GM18520 (cell line): ENCODE data around the gene VPS13D.

ENCODE experiments used
- ATAC-seq: cut with Tn5 transposase; IDR thresholded peaks from one replicate; pipeline ENCODE4 v1.9.1; 2021; ENCODE audit not compliant: unreplicated experiment

VPS13D gene

DNA sequence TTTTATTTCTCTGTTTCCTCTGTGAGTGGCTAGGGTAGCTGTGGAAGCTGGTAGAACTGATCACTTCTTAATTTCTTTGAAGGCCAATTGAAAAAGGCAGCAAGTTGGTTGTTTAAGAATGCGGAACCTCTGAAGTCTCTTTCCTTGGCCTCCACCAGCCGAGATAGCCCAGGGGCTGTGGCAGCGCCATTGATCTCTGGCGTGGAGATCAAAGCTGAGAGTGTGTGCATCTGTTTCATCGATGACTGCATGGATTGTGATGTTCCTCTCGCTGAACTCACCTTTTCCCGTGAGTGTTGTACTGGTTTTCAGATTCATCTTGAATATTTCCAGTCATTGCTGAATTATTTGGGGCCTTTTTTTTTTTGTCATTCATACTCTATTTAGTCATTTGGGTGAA, 97.7 kb downstream of the VPS13D start:
- ATAC-seq = no peak

GRCh38 chr1:12333036-12333785, 103.4 kb downstream of the VPS13D start:
- ATAC-seq = no peak

GRCh38 chr1:12335815-12336214, 106.0 kb downstream of the VPS13D start:
- ATAC-seq = no peak

DNA sequence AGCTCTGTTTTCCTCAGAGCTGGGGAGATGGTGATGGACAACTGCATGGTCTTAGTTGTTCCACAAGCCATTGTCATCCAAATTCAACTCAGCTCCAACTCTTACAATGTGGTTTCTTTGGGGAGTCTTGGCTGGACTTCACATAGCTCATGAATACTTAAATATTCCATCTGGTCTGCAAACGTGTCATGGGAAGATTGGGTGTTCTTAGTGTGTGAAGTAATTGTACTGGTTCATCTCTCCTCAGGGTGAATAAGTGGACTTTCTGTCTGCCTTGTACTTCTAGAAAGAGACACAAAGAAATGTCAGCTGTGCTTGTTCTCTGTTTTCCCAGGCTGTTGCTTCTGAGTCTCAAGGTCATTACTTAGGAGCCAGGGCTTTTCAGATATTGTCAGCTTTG, 106.6 kb downstream of the VPS13D start:
- ATAC-seq = no peak

DNA sequence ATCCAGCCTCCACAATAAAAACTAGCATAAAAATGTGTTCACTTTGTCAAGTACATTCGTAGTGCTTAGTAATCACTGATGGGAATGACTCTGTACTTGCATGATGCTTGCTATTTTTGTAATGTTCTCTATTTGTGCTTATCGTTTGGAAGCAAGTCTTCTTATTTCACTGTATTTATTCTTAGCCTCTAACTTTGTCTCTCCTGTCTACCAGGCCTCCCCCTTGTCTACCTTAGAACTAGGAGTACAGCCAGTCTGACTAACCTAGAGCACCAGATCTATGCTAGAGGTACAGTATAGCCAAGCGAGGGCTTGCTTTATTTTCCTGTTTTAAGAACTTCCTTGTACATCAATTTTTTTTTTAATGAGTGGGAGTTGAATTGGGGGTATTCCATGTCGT, 108.2 kb downstream of the VPS13D start:
- no peak for ATAC-seq

- ATAC-seq = no peak
These were observed 109.0 kb downstream of the VPS13D start for GRCh38 chr1:12338823-12339222.

GRCh38 chr1:12339396-12339795, 109.6 kb downstream of the VPS13D start:
- no peak for ATAC-seq

DNA sequence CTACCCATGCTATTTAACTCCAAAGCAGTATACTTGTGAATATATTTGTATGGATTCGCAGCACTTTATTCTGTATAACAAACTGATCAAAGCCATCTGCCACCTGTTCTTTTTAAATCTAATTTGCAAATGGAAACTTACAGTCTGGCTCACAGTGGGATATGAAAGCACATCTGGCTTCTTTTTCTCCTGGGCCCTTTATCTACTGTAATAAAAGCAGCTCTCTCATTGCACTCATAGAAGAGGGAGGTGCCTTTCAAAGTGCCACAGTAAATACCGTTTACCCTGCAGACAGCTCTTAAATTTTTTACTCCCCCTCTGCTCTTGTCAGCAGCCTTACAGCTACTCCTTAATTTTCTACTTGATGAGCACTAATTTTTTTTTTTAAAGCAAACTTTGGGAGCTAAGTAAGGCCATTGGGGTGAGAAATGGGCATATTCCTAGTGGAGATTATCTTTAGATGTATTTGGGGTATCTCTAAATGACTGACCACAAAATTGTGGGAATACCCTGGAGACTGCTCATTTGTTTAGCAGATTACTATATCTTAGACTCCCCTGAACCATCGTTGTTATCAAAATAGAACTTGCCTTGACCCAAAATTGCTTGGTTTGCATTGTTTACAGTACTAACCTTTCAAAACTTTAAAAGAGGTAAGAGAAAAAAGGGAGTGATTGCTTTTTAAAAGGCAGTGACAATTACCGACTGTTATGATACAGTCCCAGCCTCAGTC, 110.1 kb downstream of the VPS13D start:
- no peak for ATAC-seq

DNA sequence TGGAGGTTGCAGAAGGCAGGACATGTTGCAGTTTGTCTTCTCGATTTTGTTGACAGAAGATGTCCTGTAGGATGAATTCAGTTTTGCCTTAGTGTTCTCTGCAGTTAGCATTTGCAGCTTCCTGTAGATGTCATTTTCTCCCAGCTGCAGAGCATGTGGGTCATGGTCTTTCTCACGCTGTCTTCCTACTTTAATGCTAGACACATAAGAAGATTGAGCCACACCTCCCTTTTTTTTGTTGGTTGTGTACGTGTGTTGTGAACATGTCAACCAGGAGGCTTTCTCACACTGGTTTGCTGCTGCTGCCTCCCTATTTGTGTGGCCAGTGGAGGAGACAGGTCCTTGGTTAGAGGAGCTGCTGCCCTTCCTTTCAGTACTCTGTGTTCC, 110.7 kb downstream of the VPS13D start:
- ATAC-seq = no peak

- ATAC-seq = no peak
These were observed 111.8 kb downstream of the VPS13D start for GRCh38 chr1:12341667-12342066.

- ATAC-seq = no peak
These were observed 112.7 kb downstream of the VPS13D start for GRCh38 chr1:12342401-12343003.

GRCh38 chr1:12343823-12344487, 114.1 kb downstream of the VPS13D start:
- ATAC-seq = no peak

GRCh38 chr1:12344596-12345349, 114.9 kb downstream of the VPS13D start:
- no peak for ATAC-seq

DNA sequence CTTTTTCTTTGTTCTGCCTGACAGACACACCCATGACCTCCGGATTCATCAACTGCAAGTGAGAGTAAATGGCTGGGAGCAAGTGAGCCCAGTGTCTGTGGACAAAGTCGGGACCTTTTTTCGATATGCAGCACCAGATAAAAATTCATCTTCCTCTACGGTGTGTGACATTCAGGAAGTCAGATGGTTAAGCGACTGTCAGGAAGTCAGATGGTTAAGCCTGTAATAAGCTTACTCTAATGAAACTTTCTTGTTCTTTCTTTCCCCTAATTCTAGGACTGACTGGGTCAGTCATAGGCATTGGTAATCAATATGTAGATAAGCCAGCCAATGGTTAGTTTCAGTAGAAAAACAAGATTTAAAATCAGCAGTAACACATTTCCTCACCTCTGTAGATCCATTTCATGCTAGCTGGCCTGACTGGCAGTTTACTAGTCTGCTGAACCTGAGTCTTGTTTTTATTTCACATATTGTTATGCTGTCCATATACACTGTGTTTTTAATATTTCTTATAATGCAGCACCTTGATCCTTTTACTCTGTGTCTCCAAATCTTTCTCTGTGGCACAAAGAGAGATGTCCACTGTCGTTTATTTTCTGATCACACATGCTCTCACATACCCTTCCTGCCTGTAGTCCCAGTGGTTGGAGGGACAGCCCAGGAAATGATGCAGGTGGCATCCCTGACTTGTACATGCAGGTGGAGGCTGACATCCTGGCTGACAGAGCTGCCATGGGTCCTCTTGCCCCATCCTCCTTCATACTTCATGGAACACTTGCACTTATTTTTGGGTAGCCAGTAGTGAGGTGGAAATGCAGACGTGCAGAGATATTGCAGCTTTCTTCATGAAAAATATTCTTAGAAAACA, 115.8 kb downstream of the VPS13D start:
- no peak for ATAC-seq

DNA sequence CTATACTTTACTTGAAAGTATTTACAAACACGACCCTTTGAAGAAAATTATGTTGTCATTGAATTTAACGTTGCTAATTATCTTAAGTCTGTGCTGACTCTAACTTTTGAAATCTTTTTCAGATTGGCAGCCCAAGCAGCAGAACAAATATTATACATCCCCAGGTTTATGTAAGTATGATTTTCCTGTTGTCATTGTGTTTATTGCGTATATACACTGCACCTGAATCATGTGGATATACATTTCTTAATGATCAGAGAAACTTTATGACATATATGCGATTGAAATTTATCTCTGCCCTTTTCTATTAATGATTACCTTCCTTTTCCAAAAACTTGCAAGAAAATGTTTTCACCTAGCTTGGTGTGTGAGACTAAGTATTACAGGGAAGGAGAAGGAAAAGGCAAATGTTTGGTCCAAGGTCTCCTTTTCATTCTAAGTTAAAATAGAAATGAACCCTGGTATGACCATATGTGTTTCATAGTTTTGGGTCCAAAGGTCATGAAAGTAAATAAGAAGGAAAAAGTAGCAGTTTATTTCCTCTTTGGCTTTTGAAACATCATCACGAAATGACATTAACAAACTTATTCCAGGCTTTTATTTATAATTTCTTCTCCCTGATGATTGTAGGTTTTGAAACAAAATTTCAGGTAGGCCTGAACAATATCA, 116.8 kb downstream of the VPS13D start:
- no peak for ATAC-seq

DNA sequence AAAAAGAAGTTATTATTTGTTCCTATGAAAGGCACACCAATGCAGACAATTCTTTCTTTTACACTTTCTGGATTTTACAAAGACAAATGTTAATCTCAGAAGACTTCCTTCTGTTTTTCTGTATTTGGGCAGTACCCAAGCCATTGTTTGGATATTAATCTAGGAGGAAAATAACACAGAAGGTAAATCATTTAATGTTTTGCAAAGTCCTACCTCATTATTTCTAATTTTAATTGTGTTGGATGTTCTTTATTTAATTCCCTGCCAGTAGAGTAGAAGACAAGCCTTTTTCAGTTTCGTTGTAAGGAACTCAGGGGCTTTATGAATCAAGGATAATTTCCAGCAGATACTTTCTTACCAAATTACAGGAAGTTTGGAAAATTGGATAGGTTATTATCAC, 118.3 kb downstream of the VPS13D start:
- no peak for ATAC-seq

- ATAC-seq = no peak
These were observed 124.2 kb downstream of the VPS13D start for GRCh38 chr1:12353981-12354380.

- ATAC-seq = no peak
These were observed 126.4 kb downstream of the VPS13D start for GRCh38 chr1:12356004-12356890.
